Fibroblast of villous mesenchyme (primary cell): ENCODE measurements around the gene PRPF6. TPM values are rescaled to one million over a fixed set of nuclear protein-coding genes. Genes with fewer than 3 reads are reported as not detected.

Experiments used
- DNase-seq: peaks from one replicate; pipeline ENCODE4 v3.0.0-alpha.2; 2010; ENCODE audit warnings: low read depth
- H3K4me3 ChIP-seq: 2 replicates; pipeline ENCODE4 v1.5.1; 2011; ENCODE audit warnings: low read depth, mild to moderate bottlenecking, low read length
- CTCF ChIP-seq: IDR thresholded peaks from 2 replicates; pipeline ENCODE4 v1.5.1; 2012; ENCODE audit warnings: low read depth, mild to moderate bottlenecking, low read length; ENCODE audit not compliant: insufficient read depth
- total RNA-seq: library from RNA; depleted of rRNA; stranded (reverse); fragments of >200 nt; gene quantifications from 2 replicates; pipeline ENCODE4 v1.2.3, GENCODE V29; 2012

The PRPF6 gene
- total RNA-seq, 1 donor, result 52.7 TPM

GRCh38 chr20:64058536-64058935 lies 77.6 kb downstream of the PRPF6 start:
- H3K4me3 ChIP-seq, result no peak overlapping the region
- TF ChIP-seq CTCF, result no peak
- DNase-seq, result no peak

DNA sequence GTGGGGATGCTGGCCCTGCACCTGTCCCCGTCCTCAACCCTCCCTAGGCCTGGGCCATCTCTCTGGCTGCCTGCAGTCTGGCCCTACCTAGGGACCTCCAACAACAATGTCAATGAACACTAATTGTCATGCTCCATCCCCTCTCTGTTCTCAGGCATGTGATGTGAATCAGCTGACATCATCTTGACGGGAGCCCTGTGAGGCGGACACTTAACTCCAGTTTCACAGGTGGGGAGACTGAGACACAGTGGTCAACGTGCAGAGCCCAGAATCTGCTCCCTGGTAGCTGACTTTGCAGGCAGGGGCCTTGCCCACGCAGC lies 81.3 kb downstream of the PRPF6 start:
- DNase-seq, result no peak
- H3K4me3 ChIP-seq, result peak overlapping the region; percentile 87
- no peak for TF ChIP-seq CTCF

- DNase-seq, result peak; percentile 96
- no peak for TF ChIP-seq CTCF
- peak within 1 kb of the TSS; percentile 87 for H3K4me3 ChIP-seq
These were observed 81.9 kb downstream of the PRPF6 start, which contains the start of gene TCEA2 for GRCh38 chr20:64062596-64063388. Gene TCEA2, plus strand, starts transcription at chr20:64063198. Its CDS starts 115 bp downstream, at chr20:64063313.

- no peak for TF ChIP-seq CTCF
- no peak for DNase-seq
- peak overlapping the region; percentile 87 for H3K4me3 ChIP-seq
These were observed 82.6 kb downstream of the PRPF6 start for GRCh38 chr20:64063389-64064144.

- TF ChIP-seq CTCF, result no peak
- H3K4me3 ChIP-seq, result peak overlapping the region; percentile 87
- DNase-seq, result peak; percentile 62
These were observed 83.3 kb downstream of the PRPF6 start for GRCh38 chr20:64064145-64064698.

DNA sequence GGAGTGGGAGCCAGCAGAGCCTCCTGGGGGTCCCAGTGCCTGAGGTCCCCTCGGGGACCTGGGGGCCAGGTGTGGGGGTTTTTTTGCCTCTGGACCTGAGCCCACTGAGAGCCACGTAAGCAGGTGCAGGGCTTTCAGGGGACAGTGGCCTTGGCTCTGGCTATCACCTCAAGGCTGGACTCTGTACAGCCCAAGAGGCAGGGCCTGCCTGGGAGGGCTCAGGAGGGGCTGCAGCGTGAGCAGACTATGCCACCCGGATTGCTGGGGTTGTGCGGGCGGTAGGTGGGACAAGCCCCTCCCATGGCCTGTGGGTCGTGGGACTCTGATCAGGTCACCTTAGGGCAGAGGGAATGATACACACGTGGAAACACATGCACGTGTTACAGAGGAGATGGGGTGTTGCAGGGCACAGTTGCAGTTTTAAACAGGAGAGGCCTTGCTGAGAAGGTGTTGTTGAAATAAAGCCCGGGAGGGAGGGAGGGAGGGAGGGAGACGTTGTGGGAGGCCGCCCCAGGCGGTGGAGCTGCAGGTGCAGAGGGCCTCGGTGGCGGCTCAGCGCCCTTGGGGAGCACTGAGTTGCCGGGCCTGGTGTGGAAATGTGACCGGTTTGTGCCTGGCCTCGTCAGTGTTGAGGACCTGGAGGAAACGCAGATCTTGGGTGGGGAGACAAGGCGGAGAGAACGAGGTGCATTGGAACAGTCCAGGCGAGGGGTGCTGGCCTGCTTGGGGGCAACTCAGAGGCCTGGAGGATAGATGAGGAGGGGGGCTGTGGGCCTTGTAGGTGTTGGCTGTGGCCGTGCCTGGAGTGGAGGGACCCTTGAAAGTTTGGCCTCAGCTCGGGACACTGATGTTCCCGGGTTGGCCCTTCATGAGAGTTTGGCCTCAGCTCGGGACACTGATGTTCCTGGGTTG lies 84.4 kb downstream of the PRPF6 start:
- H3K4me3 ChIP-seq, result no peak overlapping the region
- no peak for TF ChIP-seq CTCF
- DNase-seq, result no peak
